ELF-1 (cell line): ENCODE results near the gene POC1B.
"Not testable (repeated sequence)": the region's sequence is repeated elsewhere in the genome, so short reads cannot be mapped to it uniquely, and the experiment has no call there.

Source experiments
- DNase-seq: peaks from one replicate; pipeline ENCODE4 v3.0.0-alpha.2; 2016; ENCODE audit warnings: low read depth, low spot score

Gene POC1B

GRCh38 chr12:89468017-89468416 lies 57.8 kb downstream of the POC1B start:
- DNase-seq, result no peak

- no peak for DNase-seq
These were observed 60.8 kb downstream of the POC1B start for GRCh38 chr12:89464974-89465592.

GRCh38 chr12:89461649-89462612 lies 63.9 kb downstream of the POC1B start:
- DNase-seq, result peak; percentile 16

- no peak for DNase-seq
These were observed 64.7 kb downstream of the POC1B start for GRCh38 chr12:89461190-89461589.

- DNase-seq, result not testable (repeated sequence)
These were observed 66.6 kb downstream of the POC1B start for GRCh38 chr12:89459279-89459678.

- no peak for DNase-seq
These were observed 69.3 kb downstream of the POC1B start for GRCh38 chr12:89456565-89456964.

GRCh38 chr12:89454080-89454848 lies 71.6 kb downstream of the POC1B start:
- DNase-seq, result peak; percentile 31

GRCh38 chr12:89453121-89453978 lies 72.5 kb downstream of the POC1B start:
- DNase-seq, result no peak

- peak; percentile 85 for DNase-seq
These were observed 74.0 kb downstream of the POC1B start for GRCh38 chr12:89451841-89452251.

GRCh38 chr12:89450907-89451306 lies 74.9 kb downstream of the POC1B start:
- DNase-seq, result no peak

- no peak for DNase-seq
These were observed 76.9 kb downstream of the POC1B start for GRCh38 chr12:89448951-89449371.

- no peak for DNase-seq
These were observed 77.3 kb downstream of the POC1B start for GRCh38 chr12:89448526-89448925.

GRCh38 chr12:89439941-89440340 lies 85.9 kb downstream of the POC1B start:
- DNase-seq, result no peak

- DNase-seq, result no peak
These were observed 88.6 kb downstream of the POC1B start for GRCh38 chr12:89437231-89437630.

- DNase-seq, result no peak
These were observed 89.8 kb downstream of the POC1B start for GRCh38 chr12:89436062-89436461.

- DNase-seq, result no peak
These were observed 92.2 kb downstream of the POC1B start for GRCh38 chr12:89433634-89434033.

GRCh38 chr12:89432396-89432795 lies 93.5 kb downstream of the POC1B start:
- DNase-seq, result no peak

GRCh38 chr12:89429528-89429927 lies 96.3 kb downstream of the POC1B start:
- no peak for DNase-seq

- DNase-seq, result no peak
These were observed 98.2 kb downstream of the POC1B start for GRCh38 chr12:89427508-89428156.

- no peak for DNase-seq
These were observed 101.0 kb downstream of the POC1B start for GRCh38 chr12:89424846-89425245.

- no peak for DNase-seq
These were observed 101.5 kb downstream of the POC1B start for GRCh38 chr12:89424389-89424788.
